ENCODE data around the gene PGAP2. TPM values are rescaled to one million over a fixed set of nuclear protein-coding genes. Genes with fewer than 3 reads are reported as not detected.

Gene PGAP2
- total RNA-seq, 1 donor: 10.9 TPM

DNA sequence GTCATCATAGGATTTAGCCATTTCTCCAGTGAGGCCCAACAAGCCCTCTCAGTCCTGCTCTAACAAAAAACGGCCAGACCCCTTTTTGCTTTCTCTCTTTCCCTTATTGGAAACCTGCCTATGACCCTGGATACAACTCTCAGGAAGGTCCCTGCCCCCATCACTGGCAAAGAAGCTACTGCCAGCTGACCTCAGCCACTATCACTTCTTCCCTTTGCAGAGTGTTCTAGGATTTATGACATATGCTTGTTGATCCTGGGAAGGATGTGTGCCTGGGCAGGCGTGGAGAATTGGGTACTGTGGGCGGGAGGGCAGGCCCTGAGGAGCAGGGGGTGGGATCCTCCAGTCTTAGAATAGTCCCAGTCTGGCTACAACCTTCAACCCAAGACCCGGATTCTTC is 7.5 kb downstream of the PGAP2 start:
- no peak overlapping the region for H2AFZ ChIP-seq (ENCODE audit: low read length)
- H3K27me3 ChIP-seq (ENCODE audit: insufficient read depth, low read length): no peaks in the 10 kb centered on the region
- H3K4me1 ChIP-seq (ENCODE audit: insufficient read depth, low read length): no peaks in the 10 kb centered on the region
- DNase-seq (ENCODE audit: insufficient read length, low spot score, missing footprints): no peak
- TF ChIP-seq, protein P1, sequence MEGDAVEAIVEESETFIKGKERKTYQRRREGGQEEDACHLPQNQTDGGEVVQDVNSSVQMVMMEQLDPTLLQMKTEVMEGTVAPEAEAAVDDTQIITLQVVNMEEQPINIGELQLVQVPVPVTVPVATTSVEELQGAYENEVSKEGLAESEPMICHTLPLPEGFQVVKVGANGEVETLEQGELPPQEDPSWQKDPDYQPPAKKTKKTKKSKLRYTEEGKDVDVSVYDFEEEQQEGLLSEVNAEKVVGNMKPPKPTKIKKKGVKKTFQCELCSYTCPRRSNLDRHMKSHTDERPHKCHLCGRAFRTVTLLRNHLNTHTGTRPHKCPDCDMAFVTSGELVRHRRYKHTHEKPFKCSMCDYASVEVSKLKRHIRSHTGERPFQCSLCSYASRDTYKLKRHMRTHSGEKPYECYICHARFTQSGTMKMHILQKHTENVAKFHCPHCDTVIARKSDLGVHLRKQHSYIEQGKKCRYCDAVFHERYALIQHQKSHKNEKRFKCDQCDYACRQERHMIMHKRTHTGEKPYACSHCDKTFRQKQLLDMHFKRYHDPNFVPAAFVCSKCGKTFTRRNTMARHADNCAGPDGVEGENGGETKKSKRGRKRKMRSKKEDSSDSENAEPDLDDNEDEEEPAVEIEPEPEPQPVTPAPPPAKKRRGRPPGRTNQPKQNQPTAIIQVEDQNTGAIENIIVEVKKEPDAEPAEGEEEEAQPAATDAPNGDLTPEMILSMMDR (IDR thresholded peaks at IDR 0.05; ENCODE audit: extremely low read depth, low read depth, low read length): no peak
- H3K4me2 ChIP-seq (ENCODE audit: insufficient read depth, low read length): no peak overlapping the region
- no peaks in the 10 kb centered on the region for H4K20me1 ChIP-seq (ENCODE audit: insufficient read depth, low read length)
- no peaks in the 10 kb centered on the region for H3K36me3 ChIP-seq (ENCODE audit: insufficient read depth, low read length)
- H3K9me3 ChIP-seq (ENCODE audit: low read depth, low read length): no peaks in the 10 kb centered on the region
- H3K79me2 ChIP-seq (ENCODE audit: insufficient read depth, low read length): no peaks in the 10 kb centered on the region
- no peak overlapping the region for H3K4me3 ChIP-seq (ENCODE audit: insufficient read depth, low read length)
- H3K27ac ChIP-seq (ENCODE audit: low read depth, low read length): no peak overlapping the region

DNA sequence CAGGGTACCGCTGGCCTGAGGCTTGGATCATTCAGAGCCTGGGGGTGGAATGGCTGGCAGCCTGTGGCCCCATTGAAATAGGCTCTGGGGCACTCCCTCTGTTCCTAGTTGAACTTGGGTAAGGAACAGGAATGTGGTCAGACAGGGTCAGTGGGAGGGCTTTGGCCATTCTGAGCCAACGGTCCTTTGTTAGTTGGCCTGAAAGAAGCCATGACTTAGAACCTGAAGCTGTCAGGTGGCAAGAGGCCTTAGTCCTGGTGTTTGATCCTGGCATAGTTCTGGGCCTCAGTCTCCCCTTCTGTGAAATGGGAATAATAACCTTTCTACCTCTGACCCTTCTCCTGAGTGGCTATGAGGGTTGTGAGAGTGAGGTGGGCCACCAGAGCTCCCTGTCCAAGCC is 8.3 kb downstream of the PGAP2 start:
- H2AFZ ChIP-seq (ENCODE audit: low read length): no peak overlapping the region
- no peak overlapping the region for H3K4me2 ChIP-seq (ENCODE audit: insufficient read depth, low read length)
- no peaks in the 10 kb centered on the region for H4K20me1 ChIP-seq (ENCODE audit: insufficient read depth, low read length)
- no peak overlapping the region for H3K27ac ChIP-seq (ENCODE audit: low read depth, low read length)
- no peak overlapping the region for H3K4me3 ChIP-seq (ENCODE audit: insufficient read depth, low read length)
- no peaks in the 10 kb centered on the region for H3K9me3 ChIP-seq (ENCODE audit: low read depth, low read length)
- DNase-seq (ENCODE audit: insufficient read length, low spot score, missing footprints): no peak
- H3K4me1 ChIP-seq (ENCODE audit: insufficient read depth, low read length): no peaks in the 10 kb centered on the region
- TF ChIP-seq, protein P1 (IDR thresholded peaks at IDR 0.05; ENCODE audit: extremely low read depth, low read depth, low read length): no peak
- no peaks in the 10 kb centered on the region for H3K27me3 ChIP-seq (ENCODE audit: insufficient read depth, low read length)
- H3K36me3 ChIP-seq (ENCODE audit: insufficient read depth, low read length): no peaks in the 10 kb centered on the region
- H3K79me2 ChIP-seq (ENCODE audit: insufficient read depth, low read length): no peaks in the 10 kb centered on the region

DNA sequence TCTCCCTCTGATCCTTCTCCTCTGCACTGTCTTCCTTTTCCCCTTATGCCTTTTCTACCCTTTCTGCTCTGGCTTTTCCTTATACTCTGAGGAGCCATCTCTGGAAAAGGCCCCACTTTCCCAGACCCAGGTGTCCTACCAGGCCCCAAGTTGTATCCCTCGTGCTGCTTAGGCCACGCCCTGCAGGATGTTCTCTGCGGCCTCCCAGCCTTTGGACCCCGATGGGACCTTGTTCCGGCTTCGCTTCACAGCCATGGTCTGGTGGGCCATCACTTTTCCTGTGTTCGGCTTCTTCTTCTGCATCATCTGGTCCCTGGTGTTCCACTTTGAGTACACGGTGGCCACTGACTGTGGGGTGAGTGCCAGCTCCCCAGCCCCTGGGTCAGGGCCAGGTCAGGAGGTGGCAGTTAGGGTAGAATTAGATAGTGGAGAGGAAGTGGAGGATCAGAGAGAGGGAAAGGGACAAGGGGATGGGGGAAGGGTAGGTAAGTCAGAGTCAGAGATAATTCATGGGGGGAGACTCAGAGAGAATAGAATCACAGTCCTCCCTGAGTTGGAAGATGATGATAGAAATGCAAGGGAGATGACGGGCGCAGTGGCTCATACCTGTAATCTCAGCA is 8.9 kb downstream of the PGAP2 start:
- Histone ChIP-seq H4K20me1 (ENCODE audit: insufficient read depth, low read length) (no peaks in the 10 kb centered on the region), H3K36me3 (ENCODE audit: insufficient read depth, low read length) (no peaks in the 10 kb centered on the region), H3K4me2 (ENCODE audit: insufficient read depth, low read length) (no peak overlapping the region), H2AFZ (ENCODE audit: low read length) (no peak overlapping the region), H3K4me1 (ENCODE audit: insufficient read depth, low read length) (no peaks in the 10 kb centered on the region), H3K79me2 (ENCODE audit: insufficient read depth, low read length) (no peaks in the 10 kb centered on the region), H3K27me3 (ENCODE audit: insufficient read depth, low read length) (no peaks in the 10 kb centered on the region), H3K9me3 (ENCODE audit: low read depth, low read length) (no peaks in the 10 kb centered on the region), H3K27ac (ENCODE audit: low read depth, low read length) (no peak overlapping the region), H3K4me3 (ENCODE audit: insufficient read depth, low read length) (no peak overlapping the region)
- peak; percentile 32 for DNase-seq (ENCODE audit: insufficient read length, low spot score, missing footprints)
- TF ChIP-seq, protein P1 (IDR thresholded peaks at IDR 0.05; ENCODE audit: extremely low read depth, low read depth, low read length): no peak

DNA sequence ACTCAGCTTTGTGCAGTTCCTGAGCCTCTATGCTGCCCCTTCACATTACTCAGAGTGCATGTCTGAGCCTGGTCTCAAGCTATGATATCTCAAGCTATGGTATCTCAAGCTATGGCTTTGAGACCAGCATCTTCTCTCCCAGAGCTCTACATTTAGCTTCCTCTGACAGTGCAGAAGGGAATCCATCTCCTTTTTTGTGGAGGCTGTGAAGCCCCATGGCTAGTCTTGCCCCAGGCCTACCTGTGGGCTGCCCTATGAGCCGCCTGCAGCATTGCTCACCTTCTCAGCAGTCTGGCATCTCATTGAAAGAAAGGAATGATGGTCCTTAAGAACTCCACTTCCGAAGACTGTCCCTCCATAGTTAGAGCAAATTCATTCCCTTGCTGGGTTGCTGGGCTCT is 12.6 kb downstream of the PGAP2 start:
- Histone ChIP-seq H2AFZ (ENCODE audit: low read length) (no peak overlapping the region), H3K4me1 (ENCODE audit: insufficient read depth, low read length) (peaks cover 7% of the 10 kb centered on the region), H3K4me3 (ENCODE audit: insufficient read depth, low read length) (no peak overlapping the region), H3K27ac (ENCODE audit: low read depth, low read length) (no peak overlapping the region), H4K20me1 (ENCODE audit: insufficient read depth, low read length) (no peaks in the 10 kb centered on the region), H3K36me3 (ENCODE audit: insufficient read depth, low read length) (peaks cover 5% of the 10 kb centered on the region), H3K9me3 (ENCODE audit: low read depth, low read length) (no peaks in the 10 kb centered on the region), H3K27me3 (ENCODE audit: insufficient read depth, low read length) (no peaks in the 10 kb centered on the region), H3K79me2 (ENCODE audit: insufficient read depth, low read length) (no peaks in the 10 kb centered on the region), H3K4me2 (ENCODE audit: insufficient read depth, low read length) (no peak overlapping the region)
- TF ChIP-seq, protein P1 (IDR thresholded peaks at IDR 0.05; ENCODE audit: extremely low read depth, low read depth, low read length): no peak
- peak; percentile 36 for DNase-seq (ENCODE audit: insufficient read length, low spot score, missing footprints)
